ENCODE measurements around the gene C8G.

The C8G gene

GRCh38 chr9:136979769-136980587 is 34.9 kb downstream of the C8G start:
- DNase-seq, result peak in 5 of 58 donors; percentile 23 to 58 (median 37)

- peak in 7 of 58 donors; percentile 51 to 74 (median 69) for DNase-seq
Observed at GRCh38 chr9:136980669-136981478, 35.8 kb downstream of the C8G start.

GRCh38 chr9:136981588-136982231 is 36.7 kb downstream of the C8G start:
- DNase-seq, result peak in 45 of 58 donors; percentile 24 to 85 (median 68)

GRCh38 chr9:136982232-136983051 is 37.4 kb downstream of the C8G start, which contains the start of gene LCNL1:
LCNL1 (plus strand) TSS chr9:136982993; CDS start chr9:136983587, 594 bp downstream.
- peak in 50 of 58 donors; percentile 40 to 89 (median 74) for DNase-seq

- peak in 11 of 58 donors; percentile 46 to 84 (median 66) for DNase-seq
Observed at GRCh38 chr9:136983167-136983566, 38.1 kb downstream of the C8G start.

- peak in 2 of 58 donors; percentile 19 to 66 for DNase-seq
Observed at GRCh38 chr9:136983656-136984314, 38.7 kb downstream of the C8G start.

- DNase-seq, result peak in 1 of 58 donors; percentile 71
Observed at GRCh38 chr9:136984464-136985026, 39.5 kb downstream of the C8G start.

GRCh38 chr9:136985027-136985602 is 40.1 kb downstream of the C8G start:
- DNase-seq, result peak in 2 of 58 donors; percentile 23 to 52

- DNase-seq, result no peak
Observed at GRCh38 chr9:136985853-136986252, 40.8 kb downstream of the C8G start.

GRCh38 chr9:136988872-136989271 is 43.8 kb downstream of the C8G start:
- no peak for DNase-seq

GRCh38 chr9:136990242-136990911 is 45.3 kb downstream of the C8G start:
- DNase-seq, result no peak

- DNase-seq, result peak; percentile 21 to 95 (median 86)
Observed at GRCh38 chr9:136991993-136992818, 47.2 kb downstream of the C8G start, which contains the start of gene PAXX. PAXX (plus strand) TSS chr9:136992422; CDS start chr9:136992444, 22 bp downstream.

GRCh38 chr9:136992819-136993369 is 47.9 kb downstream of the C8G start:
- DNase-seq, result no peak

- DNase-seq, result no peak
Observed at GRCh38 chr9:136994180-136994887, 49.3 kb downstream of the C8G start.

GRCh38 chr9:136994888-136995230 is 49.8 kb downstream of the C8G start:
- no peak for DNase-seq

- DNase-seq, result no peak
Observed at GRCh38 chr9:136995362-136995761, 50.3 kb downstream of the C8G start.

Data from anterior cingulate cortex (tissue), 58 donors.